ENCODE data around the gene UNC13A. TPM values are rescaled to one million over a fixed set of nuclear protein-coding genes. Genes with fewer than 3 reads are reported as not detected.

UNC13A gene
- polyA plus RNA-seq, 1 donor from 2014 or later = 7.8 TPM

DNA sequence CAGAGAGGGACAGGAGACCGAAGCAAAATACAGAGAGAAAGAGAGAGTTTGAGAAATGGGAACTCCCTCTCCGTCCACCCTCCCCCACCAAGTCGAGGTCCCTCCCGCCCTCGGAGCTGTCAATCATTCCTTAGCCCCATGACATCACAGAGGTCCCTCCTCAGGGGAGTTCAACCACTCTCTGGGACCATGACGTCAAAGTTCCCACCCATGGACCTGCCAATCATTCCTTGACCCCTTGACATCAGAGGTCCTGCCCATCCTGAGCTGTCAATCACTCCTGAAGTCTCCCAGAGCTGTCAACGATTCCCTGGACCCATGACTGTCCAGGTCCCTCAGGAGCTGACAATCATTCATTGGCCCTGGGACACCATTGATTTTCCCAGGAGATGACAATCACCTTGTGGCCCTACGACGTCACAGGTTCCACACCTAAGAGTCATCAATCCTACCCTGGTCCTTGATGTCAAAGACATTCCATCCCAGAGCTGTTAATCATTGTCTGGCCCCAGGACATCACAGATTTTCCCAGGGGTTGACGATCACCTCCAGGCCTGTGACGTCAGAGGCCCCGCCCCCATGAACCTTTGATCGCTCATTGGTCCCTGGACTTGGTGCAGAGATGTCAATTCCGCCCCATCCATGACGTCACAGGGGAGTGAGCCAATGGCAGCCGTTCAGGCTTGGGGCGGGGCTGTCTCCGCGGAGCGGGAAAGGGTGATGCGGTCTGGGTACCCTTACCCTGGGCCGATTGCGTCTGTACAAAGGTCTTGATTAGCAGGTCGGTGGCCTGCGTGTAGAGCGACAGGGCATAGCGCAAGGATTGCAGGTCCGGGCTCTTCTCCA is 71.0 kb downstream of the UNC13A start:
- Histone ChIP-seq H3F3A (ENCODE audit: insufficient read depth, low read length, poor library complexity, severe bottlenecking) (no peaks in the 10 kb centered on the region), H3K4me2 (ENCODE audit: low read length) (no peak overlapping the region), H3K36me3 (ENCODE audit: insufficient read depth, low read length) (peaks cover 9% of the 10 kb centered on the region), H3K4me3 (ENCODE audit: low read length) (no peak overlapping the region), H3K27ac (ENCODE audit: low read length) (no peak overlapping the region), H3K27me3 (ENCODE audit: insufficient read depth, low read depth, low read length) (no peaks in the 10 kb centered on the region), H3K9me2 (ENCODE audit: insufficient read depth, low read length) (no peaks in the 10 kb centered on the region), H3K9me3 (ENCODE audit: low read length) (no peaks in the 10 kb centered on the region), H2AFZ (ENCODE audit: low read depth, low read length) (no peak overlapping the region), H4K20me1 (ENCODE audit: insufficient read depth) (no peaks in the 10 kb centered on the region), H3K79me2 (replicated peaks; ENCODE audit: insufficient read depth, low read length) (no peaks in the 10 kb centered on the region), H3K9ac (ENCODE audit: low read length) (no peak overlapping the region)
- TF ChIP-seq EZH2 (IDR thresholded peaks at IDR 0.05; ENCODE audit: borderline replicate concordance, insufficient read depth, low read length, poor library complexity, severe bottlenecking) = no peak
- no peak for TF ChIP-seq RAD21 (conservative IDR thresholded peaks at IDR 0.05)

DNA sequence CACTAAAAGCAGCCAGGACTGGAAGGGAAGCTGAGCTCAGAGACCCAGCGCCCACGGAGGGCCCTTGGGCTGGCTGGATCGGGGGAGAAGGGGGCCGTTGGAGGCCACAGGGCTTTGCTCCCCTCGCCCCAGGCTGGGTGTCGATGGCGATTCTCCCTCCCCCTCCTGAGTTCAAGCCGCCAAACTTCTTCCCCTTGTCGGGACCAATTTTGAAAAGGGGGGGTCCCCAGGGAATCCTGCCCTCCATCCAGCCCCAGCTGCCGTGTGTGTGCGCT is 71.5 kb downstream of the UNC13A start:
- Histone ChIP-seq H3K4me3 (ENCODE audit: low read length) (no peak overlapping the region), H3K9ac (ENCODE audit: low read length) (no peak overlapping the region), H3K27me3 (ENCODE audit: insufficient read depth, low read depth, low read length) (no peaks in the 10 kb centered on the region), H3K9me2 (ENCODE audit: insufficient read depth, low read length) (no peaks in the 10 kb centered on the region), H3K27ac (ENCODE audit: low read length) (no peak overlapping the region), H3K36me3 (ENCODE audit: insufficient read depth, low read length) (peaks cover 3% of the 10 kb centered on the region), H3K4me2 (ENCODE audit: low read length) (no peak overlapping the region), H3K9me3 (ENCODE audit: low read length) (no peaks in the 10 kb centered on the region), H4K20me1 (ENCODE audit: insufficient read depth) (no peaks in the 10 kb centered on the region), H2AFZ (ENCODE audit: low read depth, low read length) (no peak overlapping the region), H3K79me2 (replicated peaks; ENCODE audit: insufficient read depth, low read length) (no peaks in the 10 kb centered on the region), H3F3A (ENCODE audit: insufficient read depth, low read length, poor library complexity, severe bottlenecking) (no peaks in the 10 kb centered on the region)
- TF ChIP-seq, protein P1, sequence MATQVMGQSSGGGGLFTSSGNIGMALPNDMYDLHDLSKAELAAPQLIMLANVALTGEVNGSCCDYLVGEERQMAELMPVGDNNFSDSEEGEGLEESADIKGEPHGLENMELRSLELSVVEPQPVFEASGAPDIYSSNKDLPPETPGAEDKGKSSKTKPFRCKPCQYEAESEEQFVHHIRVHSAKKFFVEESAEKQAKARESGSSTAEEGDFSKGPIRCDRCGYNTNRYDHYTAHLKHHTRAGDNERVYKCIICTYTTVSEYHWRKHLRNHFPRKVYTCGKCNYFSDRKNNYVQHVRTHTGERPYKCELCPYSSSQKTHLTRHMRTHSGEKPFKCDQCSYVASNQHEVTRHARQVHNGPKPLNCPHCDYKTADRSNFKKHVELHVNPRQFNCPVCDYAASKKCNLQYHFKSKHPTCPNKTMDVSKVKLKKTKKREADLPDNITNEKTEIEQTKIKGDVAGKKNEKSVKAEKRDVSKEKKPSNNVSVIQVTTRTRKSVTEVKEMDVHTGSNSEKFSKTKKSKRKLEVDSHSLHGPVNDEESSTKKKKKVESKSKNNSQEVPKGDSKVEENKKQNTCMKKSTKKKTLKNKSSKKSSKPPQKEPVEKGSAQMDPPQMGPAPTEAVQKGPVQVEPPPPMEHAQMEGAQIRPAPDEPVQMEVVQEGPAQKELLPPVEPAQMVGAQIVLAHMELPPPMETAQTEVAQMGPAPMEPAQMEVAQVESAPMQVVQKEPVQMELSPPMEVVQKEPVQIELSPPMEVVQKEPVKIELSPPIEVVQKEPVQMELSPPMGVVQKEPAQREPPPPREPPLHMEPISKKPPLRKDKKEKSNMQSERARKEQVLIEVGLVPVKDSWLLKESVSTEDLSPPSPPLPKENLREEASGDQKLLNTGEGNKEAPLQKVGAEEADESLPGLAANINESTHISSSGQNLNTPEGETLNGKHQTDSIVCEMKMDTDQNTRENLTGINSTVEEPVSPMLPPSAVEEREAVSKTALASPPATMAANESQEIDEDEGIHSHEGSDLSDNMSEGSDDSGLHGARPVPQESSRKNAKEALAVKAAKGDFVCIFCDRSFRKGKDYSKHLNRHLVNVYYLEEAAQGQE (IDR thresholded peaks at IDR 0.05; ENCODE audit: borderline replicate concordance) = no peak
- TF ChIP-seq SMC3 (conservative IDR thresholded peaks at IDR 0.05; ENCODE audit: poor library complexity) = no peak
- no peak for TF ChIP-seq EP300 (conservative IDR thresholded peaks at IDR 0.05; ENCODE audit: poor library complexity, severe bottlenecking)

DNA sequence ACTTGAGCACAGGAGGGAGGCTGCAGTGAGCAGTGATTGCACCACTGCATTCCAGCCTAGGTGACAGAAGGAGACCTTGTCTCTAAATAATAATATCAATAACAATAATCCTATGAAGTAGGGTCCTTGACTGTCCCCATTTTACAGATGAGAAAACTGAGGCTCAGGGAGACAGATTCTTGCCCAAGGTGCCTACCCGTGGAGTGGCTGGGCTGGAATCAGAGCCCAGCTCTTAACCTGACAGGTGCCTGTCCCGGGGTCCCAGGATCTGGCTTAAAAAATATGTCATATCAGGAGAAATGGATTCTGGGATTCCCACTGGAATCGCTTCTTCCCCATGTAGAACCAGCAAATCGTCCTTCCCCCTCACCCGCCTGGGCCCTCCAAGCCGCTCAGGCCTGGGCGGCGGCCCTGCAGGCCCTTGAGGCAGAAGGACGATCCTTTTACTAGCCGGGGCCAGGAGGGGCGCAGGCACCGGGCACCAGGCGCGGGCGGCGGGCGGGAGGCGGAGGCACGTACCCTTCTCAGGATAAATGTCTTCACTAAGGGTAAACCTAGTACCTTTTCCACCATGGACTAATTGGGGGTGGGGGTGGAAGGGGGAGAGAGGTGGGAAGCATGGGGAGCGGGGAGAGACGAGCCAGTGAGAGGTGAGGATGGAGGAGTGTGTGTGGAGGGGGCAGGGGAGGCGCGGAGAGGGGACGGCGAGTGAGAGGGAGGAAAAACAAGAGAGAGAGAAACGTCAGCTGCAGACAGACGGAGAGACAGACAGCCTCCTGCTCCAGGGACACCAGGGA is 72.1 kb downstream of the UNC13A start:
- no peak overlapping the region for H3K4me3 ChIP-seq (ENCODE audit: low read length)
- H3K9me2 ChIP-seq (ENCODE audit: insufficient read depth, low read length) = no peaks in the 10 kb centered on the region
- no peak overlapping the region for H2AFZ ChIP-seq (ENCODE audit: low read depth, low read length)
- no peak overlapping the region for H3K27ac ChIP-seq (ENCODE audit: low read length)
- H4K20me1 ChIP-seq (ENCODE audit: insufficient read depth) = no peaks in the 10 kb centered on the region
- TF ChIP-seq SMC3 (conservative IDR thresholded peaks at IDR 0.05; ENCODE audit: poor library complexity) = no peak
- TF ChIP-seq TAF1 (IDR thresholded peaks at IDR 0.05; ENCODE audit: low read depth) = no peak
- no peak for TF ChIP-seq EP300 (conservative IDR thresholded peaks at IDR 0.05; ENCODE audit: poor library complexity, severe bottlenecking)
- TF ChIP-seq, protein P1 (IDR thresholded peaks at IDR 0.05; ENCODE audit: borderline replicate concordance) = no peak
- no peak for TF ChIP-seq RAD21 (conservative IDR thresholded peaks at IDR 0.05)
- TF ChIP-seq, protein P2, sequence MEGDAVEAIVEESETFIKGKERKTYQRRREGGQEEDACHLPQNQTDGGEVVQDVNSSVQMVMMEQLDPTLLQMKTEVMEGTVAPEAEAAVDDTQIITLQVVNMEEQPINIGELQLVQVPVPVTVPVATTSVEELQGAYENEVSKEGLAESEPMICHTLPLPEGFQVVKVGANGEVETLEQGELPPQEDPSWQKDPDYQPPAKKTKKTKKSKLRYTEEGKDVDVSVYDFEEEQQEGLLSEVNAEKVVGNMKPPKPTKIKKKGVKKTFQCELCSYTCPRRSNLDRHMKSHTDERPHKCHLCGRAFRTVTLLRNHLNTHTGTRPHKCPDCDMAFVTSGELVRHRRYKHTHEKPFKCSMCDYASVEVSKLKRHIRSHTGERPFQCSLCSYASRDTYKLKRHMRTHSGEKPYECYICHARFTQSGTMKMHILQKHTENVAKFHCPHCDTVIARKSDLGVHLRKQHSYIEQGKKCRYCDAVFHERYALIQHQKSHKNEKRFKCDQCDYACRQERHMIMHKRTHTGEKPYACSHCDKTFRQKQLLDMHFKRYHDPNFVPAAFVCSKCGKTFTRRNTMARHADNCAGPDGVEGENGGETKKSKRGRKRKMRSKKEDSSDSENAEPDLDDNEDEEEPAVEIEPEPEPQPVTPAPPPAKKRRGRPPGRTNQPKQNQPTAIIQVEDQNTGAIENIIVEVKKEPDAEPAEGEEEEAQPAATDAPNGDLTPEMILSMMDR (IDR thresholded peaks at IDR 0.05; ENCODE audit: poor library complexity, severe bottlenecking) = no peak
- no peak for TF ChIP-seq POLR2AphosphoS5 (IDR thresholded peaks at IDR 0.05)
- H3K4me2 ChIP-seq (ENCODE audit: low read length) = no peak overlapping the region
- no peaks in the 10 kb centered on the region for H3K27me3 ChIP-seq (ENCODE audit: insufficient read depth, low read depth, low read length)
- no peaks in the 10 kb centered on the region for H3K36me3 ChIP-seq (ENCODE audit: insufficient read depth, low read length)
- no peaks in the 10 kb centered on the region for H3F3A ChIP-seq (ENCODE audit: insufficient read depth, low read length, poor library complexity, severe bottlenecking)
- no peak overlapping the region for H3K9ac ChIP-seq (ENCODE audit: low read length)
- no peaks in the 10 kb centered on the region for H3K9me3 ChIP-seq (ENCODE audit: low read length)
- H3K79me2 ChIP-seq (replicated peaks; ENCODE audit: insufficient read depth, low read length) = no peaks in the 10 kb centered on the region

All from neural cell (in vitro differentiated cells).